ELR (cell line): ENCODE data around the gene LRRC28.

Experiments
- DNase-seq: peaks from one replicate; pipeline ENCODE4 v3.0.0-alpha.2; 2015; ENCODE audit warnings: low read depth

The LRRC28 gene

DNA sequence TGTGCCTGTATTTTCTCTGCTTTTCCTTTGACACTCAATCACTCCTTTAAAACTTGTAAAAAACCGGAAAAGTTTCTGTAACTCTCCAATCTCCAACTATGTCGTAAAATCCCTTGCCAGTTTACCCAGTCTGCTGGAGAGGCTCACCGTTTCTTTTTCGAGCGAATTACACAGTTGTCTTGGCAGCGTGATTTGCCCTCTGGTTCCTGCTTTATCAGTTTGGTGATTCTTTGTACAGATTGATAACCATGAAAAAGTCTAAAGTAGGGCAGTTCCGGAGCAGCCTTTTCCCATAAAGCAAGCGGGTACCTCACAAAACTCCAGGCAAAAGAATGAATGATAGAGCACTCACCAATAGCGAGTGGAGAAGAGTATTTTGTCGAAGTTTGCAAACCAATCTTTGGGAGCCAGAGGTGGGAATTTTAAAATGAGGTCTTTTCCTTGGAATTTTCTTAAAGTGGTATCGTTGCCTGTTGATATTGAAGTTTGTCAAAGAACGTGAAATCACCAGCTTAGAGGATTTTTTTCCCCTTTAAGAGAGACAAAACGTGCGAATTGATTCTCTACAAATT is 1.9 kb upstream of the LRRC28 start, which contains the start of gene TTC23:
TTC23 (minus strand) TSS at position 312 of the 572 bp plus-strand sequence. CDS start 20,869 bp downstream, outside the sequence.
- DNase-seq, result peak; percentile 90

DNA sequence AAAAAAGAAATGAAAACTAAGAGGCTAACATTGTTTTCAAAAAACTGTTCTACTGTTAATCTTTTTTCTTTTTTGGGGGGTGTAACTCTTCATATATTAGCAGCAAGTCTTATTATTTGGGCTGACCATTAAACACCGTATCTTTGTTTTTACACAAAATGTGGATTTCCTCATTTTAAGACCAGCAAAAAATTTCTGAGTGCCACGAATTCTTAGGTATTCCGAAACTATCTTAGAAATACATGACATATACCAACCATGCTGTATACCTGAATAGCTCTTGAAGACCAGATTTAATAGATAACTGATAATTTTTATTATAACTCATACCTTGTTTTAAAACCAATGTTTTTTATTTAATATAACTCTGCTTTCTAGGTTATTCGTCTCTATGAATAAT is 1.3 kb upstream of the LRRC28 start:
- peak; percentile 37 for DNase-seq

DNA sequence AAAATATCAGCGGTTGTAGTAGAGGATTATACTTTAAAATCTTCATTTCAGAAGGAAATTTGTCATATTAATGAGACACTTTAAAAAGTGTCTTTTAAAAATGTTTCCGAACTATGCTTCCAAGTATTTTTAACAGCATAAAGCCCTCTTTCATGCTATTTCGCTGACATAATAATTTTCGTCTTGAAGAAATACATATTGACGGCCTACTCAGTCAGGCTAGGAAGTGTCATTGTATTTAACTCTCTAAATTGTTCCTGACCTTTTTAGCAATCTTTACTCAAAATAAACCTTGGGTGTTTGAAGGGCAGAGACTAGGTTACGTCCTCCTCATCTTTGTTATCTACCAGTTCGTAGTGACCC is 806 bp upstream of the LRRC28 start:
- DNase-seq, result no peak

DNA sequence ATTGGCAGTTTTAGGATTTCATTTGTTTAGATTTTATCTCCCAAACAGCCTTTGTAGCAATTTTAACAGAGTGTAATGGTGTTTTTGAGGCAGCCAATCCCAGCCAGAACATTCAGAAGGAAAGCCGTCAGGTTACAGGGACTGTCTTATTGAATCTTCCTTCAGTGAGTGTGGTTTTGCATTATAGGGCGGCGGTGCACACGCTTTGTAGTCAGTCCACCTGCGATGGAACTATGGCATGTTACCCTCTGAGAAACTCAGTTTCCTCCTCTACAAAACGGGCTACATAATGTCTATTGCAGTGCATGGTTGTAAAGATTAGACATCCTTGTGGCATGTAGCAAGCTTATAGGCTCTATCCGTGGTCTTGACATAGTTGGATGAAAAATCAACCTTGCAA is 1.0 kb downstream of the LRRC28 start:
- DNase-seq, result no peak

DNA sequence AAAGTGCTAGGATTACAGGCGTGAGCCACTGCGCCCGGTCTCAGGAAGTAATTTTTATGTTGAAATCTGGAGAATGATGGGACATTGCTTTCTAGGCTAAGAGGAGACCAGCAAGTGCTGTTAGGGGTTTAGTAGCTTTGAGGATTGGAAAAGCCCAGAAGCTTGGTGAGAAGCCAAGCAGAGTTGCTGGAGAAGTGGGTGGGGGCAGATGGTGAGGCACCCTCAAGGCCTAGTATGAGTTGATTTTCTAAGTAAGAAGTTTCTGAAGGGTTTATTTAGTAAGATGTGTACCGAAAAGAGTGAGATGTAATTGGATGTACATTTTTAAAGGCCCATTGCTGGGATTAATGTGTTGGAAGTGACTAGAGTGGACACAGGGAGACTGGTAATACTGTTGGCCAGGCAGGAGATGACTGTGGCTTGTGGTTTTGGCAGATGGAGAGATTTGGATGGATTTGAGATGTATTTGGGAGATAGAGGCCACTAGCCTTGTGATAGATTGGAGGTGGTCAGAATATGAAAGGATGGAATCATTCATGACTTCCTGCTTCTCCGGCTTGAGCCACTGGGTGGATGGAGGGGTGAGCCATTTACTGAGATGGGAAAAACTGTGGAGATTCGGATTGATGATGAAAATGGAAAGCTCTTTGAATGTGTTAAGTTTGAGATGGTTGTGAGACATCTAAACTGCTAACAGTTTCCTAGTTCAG is 2.3 kb downstream of the LRRC28 start:
- DNase-seq, result peak; percentile 85

DNA sequence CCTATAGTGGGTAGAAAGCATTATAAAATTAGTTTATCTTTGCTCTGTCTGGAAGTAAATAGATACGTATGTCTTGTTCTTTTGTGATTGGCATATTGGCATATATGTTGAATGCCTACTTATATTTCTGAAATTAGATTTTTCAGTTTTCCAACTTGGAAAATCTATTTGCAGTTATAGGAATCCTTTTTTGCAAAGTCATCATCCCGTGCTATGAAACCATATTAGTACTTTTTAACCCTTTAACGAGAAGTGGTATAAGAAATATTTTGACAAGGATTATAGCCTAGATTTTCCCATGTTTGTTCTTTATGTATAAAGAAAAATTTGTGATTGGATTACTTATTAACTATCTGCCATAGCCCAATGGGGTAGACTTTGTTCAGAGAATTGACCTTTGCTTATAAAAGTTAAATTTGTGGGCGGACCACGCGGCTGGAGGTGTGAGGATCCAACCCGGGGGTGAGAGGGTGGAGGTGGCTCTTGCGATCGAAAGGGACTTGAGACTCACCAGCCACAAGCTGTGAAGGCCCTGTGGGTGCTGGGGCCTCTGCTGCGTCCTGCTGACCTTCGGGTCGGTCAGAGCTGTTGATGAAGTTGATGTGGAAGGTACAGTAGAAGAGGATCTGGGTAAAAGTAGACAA is 5.9 kb downstream of the LRRC28 start:
- no peak for DNase-seq

DNA sequence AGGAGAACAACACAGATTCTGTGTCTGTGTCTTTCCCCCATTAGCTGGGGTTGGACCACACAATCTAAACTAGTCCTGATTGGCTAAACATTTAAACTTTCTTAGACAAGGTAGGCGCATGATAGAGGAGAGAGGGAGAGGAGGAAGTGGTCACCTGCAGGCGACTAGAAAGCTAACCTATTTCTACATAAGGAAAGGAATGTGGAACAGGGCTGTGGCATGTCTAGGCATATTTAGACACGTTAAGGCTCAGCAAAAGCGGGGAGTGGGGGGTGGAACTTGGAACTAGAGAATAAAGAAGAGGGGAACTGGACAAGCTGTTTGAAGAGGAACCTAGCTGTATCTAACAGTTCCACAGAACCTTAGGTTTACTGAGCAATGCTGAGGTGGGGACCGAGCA is 12.8 kb downstream of the LRRC28 start:
- DNase-seq, result no peak

DNA sequence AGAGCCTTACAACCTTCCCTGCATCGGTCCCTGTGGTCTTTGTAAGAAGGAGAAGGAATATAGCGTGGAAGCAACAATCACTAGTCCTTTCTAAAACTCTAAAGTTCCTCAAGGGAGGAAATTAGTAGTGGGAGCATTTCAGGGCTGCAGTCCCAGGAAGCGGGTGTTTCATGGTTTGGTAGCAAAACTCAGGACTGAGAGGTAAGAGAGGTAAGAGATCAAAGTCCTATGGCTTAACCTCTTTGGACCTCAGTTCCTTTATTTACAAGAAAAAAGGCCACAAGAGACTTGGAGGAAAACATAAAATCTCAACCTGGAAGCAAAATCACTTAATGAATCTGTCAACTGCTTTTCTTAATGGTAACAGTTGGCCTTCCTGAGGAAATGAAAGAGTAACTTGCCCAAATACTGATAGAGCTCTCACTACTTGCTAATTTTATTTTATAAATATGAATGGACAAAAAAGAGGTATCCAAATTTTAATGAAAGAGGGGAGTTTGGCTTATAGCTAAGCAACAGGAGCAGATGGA is 14.3 kb downstream of the LRRC28 start:
- no peak for DNase-seq

DNA sequence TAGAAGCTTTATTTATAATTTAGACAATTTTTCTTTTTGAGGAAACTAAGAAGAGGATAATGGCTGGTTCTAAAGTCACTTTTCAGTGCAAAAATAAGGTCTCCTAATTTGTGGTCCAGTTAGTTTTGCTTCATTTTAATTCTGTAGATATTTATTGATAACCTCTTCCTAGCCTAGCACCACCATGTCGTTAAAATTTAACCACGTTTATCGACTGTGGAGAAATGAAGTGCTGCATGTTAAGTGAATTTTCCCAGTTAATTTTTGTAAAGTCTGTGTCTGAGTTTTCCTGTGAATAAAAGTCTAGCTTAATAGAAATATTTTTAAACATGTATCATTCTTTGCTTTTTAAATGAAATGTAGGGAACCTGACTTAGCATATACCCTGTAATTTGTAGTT is 16.7 kb downstream of the LRRC28 start:
- no peak for DNase-seq

DNA sequence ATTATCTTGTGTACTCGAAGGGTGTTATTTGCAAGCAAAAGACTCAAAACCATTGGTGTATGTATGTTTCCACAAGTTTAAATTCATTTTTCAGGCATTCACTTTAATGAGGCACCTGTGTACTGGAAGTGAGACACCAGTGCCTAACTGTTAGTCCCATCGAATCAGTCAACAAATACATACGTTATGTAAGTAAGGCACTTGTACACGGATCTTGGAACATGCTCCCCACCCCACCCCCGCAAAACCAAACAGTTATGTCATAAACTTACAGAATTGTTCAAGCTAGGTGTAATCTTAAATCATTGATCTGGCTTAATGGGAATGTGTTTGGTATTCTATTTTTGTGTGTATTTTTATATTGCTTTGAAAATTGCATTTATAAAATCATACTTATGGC is 17.1 kb downstream of the LRRC28 start:
- no peak for DNase-seq

DNA sequence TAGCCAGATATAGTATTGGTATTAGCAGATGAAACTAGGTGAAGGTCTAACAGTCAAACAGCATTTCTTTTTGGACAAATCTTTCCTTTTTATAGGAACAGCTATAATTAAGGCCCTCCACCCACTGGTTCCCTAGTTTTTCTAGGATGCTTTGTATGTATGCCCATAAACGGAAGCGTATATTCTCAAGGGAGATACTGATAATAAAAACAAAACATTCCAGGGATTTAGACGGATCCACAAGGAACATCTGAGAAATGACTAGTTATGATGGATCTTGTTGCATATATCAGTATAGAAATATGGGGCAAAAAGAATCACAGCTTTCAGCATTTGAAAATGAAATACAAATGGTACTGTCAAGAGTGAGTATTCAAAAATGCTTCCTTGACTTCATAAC is 22.5 kb downstream of the LRRC28 start:
- no peak for DNase-seq

DNA sequence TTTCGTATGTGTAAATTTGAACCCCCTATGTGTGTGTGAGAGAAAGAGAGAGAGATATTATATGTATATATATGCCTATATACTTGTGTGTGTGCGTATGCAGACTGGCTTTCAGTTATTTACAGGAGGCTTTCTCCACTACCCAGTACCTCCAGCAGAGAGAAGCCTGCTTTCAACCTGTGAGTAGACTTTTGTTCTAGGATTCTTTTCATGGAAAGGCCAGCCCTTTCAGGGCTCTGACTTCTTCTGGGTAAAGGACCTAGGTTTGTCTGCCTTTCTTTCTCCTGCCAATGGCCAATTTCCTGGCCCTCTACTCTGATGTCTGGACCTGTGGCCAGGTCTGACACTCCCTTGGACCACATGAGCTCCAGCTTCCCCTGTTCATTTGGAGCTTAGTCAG is 23.8 kb downstream of the LRRC28 start:
- DNase-seq, result no peak

DNA sequence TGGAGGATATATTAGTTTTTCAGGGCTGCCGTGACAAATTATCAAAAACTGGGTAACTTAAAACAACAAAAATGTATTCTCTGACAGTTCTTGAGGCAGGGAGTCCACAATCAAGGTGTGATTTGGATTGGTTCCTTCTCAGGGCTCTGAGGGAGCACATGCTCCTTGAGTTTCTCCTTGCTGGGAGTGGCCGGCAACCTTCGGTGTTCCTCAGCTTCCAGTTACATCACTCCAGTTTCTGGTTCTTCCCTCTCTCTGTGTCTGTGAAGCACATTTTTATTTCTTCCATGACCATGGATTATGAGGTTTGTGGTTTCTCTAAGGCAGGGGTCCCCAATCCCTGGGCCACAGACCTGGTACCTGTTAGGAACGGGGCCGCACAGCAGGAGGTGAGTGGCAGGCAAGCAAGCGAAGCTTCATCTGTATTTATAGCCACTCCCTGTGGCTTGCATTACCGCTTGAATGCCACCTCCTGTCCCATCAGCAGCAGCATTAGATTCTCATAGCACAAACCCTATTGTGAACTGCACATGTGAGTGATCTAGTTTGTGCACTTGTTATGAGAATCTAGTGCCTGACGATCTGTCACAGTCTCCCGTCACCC is 24.3 kb downstream of the LRRC28 start:
- no peak for DNase-seq

DNA sequence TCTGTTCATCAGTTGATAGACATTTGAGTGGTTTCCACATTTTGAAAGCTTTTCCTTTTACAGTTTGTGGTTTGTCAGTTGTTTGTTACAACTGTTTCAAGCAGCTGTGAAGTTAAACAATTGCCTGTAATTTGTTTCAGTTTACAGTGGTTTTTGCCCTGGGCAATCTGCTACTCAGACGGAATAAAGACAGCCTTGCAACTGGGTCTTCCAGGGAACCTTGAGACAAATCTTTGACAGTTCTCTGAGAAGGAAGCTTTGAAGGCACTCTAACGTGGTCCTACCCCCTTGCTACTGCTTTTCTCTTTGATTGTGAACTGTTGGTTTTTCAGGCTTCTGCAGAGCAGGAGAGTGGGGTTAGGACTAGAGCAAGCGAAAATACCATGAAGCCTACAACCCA is 28.0 kb downstream of the LRRC28 start:
- DNase-seq, result no peak

DNA sequence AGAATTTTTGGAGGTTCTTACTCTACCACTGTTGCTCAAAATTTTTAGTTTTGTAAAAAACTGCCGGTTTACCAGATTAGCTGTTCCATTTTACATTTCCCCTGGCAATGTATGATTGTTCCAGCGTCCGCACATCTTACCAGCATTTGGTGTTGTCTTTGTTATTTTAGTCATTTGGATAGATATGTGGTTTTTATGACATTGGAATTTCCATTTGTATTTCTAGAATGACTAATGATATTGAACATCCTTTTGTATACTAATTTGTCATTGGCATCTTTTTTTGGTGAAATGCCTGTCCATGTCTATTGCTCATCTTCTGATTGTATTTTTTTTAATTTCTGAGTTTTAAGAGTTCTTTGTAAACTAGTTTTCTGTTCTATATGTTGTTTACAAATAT is 28.5 kb downstream of the LRRC28 start:
- DNase-seq, result peak; percentile 31

DNA sequence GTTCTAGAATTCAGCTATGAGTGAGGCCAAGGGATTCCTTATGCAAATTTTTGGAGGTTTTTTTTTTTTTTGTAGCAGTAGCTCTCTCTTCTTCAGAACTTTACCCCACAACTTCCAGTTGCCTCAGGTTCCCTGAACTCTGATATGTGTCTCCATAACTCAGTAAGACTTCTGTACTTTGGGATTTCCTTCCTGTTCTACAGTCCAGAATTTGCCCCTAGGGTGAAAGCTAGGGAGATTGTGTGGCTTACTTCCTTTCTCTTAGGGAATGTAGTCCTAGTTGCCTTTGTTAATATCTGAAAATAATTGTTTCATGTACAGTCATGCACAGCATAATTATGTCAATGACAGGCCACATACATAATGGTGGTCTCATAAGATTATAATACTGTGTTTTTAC is 30.8 kb downstream of the LRRC28 start:
- peak; percentile 20 for DNase-seq

DNA sequence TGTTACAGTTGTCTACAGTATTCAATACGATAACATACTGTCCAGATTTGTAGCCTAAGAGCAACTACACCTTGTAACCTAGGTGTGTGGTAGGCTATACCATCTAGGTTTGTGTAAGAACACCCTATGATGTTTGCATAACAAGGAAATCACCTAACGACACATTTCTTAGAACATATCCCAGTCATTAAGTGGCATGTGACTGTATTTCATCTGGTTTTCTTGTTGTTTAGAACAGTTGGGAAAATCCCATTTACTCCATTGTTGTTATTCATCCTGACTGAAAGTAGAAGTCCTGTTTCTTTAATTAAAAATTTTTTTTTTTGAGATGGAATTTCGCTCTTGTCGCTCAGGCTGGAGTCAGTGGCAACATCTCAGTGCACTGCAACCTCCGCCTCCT is 31.3 kb downstream of the LRRC28 start:
- DNase-seq, result no peak

DNA sequence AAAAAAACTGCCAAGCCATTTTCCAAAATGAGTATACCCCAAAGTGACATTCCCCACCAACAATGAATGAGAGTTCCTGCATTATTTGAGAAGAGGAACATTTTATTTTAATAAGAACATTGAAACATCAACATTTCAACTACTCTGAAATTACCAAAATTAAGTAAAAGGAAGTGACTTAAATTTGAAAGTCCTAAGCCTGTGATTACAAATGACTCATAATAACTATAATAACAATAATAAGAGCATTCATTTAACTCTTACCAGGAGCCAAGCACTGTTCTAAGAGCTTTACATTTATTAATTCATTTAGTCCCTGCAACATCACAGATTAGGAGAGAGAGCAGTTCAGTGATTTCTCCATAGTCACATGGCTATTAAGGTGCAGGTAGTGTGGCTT is 32.4 kb downstream of the LRRC28 start:
- peak; percentile 11 for DNase-seq

DNA sequence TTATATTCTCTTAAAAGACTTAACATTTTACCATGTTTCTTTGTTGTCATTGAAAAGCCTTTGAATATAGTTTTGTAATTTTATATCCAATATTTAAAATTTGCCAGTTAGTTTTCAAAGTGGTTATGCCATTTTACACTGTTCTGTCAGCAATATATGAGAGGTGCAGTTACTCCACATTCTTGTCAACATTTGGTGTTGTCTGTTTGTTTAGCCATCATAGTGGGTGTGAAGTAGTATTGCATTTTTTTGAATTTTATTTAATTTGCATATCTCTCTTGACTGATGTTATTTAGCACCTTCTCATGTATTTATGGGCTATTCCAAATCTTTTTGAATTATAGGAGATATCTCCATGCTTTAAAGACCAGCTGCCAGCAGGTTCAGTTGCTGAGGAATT is 40.4 kb downstream of the LRRC28 start:
- no peak for DNase-seq

DNA sequence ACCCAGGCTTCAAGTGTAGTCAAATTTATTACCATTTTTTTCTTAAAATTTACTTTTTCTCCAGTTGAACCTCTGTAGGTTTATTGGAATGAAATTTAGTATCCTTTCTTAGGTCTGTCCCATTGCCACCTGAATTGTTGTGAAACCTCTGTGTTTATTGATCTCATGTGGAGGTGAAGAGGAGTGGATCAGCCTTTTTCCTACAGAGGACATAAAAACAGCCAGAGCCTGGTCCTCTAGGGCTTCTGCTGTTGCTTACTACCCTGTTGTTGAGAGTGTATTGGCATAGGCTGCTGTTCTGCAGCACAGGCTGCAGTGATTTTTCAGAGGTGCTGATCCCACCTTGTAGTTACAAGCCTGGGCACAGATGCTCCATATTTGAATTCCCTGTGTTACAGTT is 44.6 kb downstream of the LRRC28 start:
- DNase-seq, result no peak

DNA sequence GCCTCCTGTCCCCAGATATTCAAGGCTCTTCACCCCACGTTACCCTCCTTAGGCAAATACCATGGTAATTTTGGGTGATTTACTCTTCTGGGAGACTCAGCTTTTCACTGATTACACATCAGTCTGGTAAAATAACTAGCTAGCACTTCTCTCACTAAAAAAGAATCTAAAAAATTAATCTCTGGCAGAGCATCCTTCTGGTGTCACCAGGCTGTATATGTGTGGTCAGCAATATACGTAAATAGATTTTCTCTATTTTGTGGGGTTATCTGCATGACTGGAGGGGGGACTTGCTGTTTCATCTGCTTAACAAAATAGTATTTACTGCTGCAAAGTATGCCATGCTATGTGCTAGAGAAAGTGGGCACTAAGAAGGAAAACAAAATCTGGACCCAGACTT is 45.1 kb downstream of the LRRC28 start:
- DNase-seq, result no peak

DNA sequence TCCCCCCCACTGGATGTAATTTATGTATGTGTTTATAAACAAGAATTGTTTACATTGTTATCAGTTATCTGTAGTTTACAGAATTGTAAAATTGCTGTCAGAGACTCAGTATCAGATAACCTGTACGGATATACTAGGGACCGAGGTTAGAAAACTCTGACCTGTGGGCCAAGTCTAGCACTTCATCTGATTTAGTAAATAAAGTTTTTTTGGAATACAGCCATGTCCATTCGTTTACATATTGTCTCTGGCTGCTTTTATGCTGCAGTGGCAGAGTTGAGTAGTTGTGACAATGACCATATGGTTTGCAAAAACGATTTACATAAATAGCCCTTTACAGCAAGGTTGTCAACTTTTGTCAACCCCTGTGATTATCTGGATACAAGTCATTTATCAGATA is 52.6 kb downstream of the LRRC28 start:
- no peak for DNase-seq
